ENCODE measurements around the gene FAM81A.

GRCh38 chr15:59569477-59569876 is 131.5 kb downstream of the FAM81A start:
- TF ChIP-seq CTCF (IDR thresholded peaks at IDR 0.05) = no peak
- no peak for TF ChIP-seq POLR2AphosphoS5 (IDR thresholded peaks at IDR 0.05; ENCODE audit: insufficient read depth in 1 of 2, low read depth in 1 of 2)
- TF ChIP-seq POLR2A (IDR thresholded peaks at IDR 0.05) = no peak
